GM12878 (cell line): Measurements from ENCODE around the gene ART4. TPM values are rescaled to one million over a fixed set of nuclear protein-coding genes. Genes with fewer than 3 reads are reported as not detected.

Experiments
- ATAC-seq: fragments of 200-7000 bp; cut with Tn5 transposase; 3 replicates; pipeline ENCODE4 v1.9.1; 2020; ENCODE audit warnings: mild to moderate bottlenecking, moderate library complexity
- BruUV-seq: library from RNA; stranded (reverse); fragments of 400-500 nt; replicated peaks from 2 replicates; lab custom pipeline; 2021; lab: Mats Ljungman, UMichigan
- CTCF ChIA-PET: fragments of 300-600 bp; sonication (Branson Sonifier 250); formaldehyde crosslinking; extraction: SDS; loops from one replicate; lab custom pipeline; 2021; ENCODE audit warnings: inconsistent platforms; lab: Yijun Ruan, JAX
- POLR2A ChIA-PET: fragments of 350-600 bp; formaldehyde crosslinking; extraction: SDS; loops from one replicate; lab custom pipeline; 2021; ENCODE audit warnings: inconsistent platforms; lab: Charles Lee
- RAD21 ChIA-PET: fragments of 300-600 bp; sonication (Branson Sonifier 250); formaldehyde crosslinking; loops from one replicate; lab custom pipeline; 2023; ENCODE audit warnings: antibody characterized with exemption; ENCODE audit not compliant: unreplicated experiment; lab: Charles Lee
- SMC1A ChIA-PET: fragments of 300-600 bp; sonication (Branson Sonifier 250); formaldehyde crosslinking; loops from one replicate; lab custom pipeline; 2023; ENCODE audit not compliant: unreplicated experiment, uncharacterized antibody; lab: Charles Lee
- DNase-seq: peaks from one replicate; pipeline ENCODE4 v3.0.0-alpha.2; 2011; ENCODE audit warnings: low read depth, low spot score
- FAIRE-seq: peaks from 3 replicates; lab custom pipeline; 2011; peaks lifted over from hg19 to GRCh38; lab: Jason Lieb, UNC
- H2AFZ ChIP-seq: 2 replicates; pipeline ENCODE4 v1.6.0; 2011; ENCODE audit warnings: low read depth, low read length, control low read depth; ENCODE audit not compliant: control insufficient read depth
- H3K27ac ChIP-seq: 2 replicates; pipeline ENCODE4 v1.5.1; 2011; ENCODE audit warnings: control low read depth; ENCODE audit not compliant: control insufficient read depth, insufficient read depth
- H3K27me3 ChIP-seq, 2 experiments: replicated peaks in 1 of 2; 2 replicates each; pipeline versions ENCODE4 v1.6.0 to v1.6.1; 2011; ENCODE audit warnings: low read length in 1 of 2; ENCODE audit not compliant: control insufficient read depth in 2 of 2, insufficient read depth in 2 of 2
- H3K36me3 ChIP-seq, 2 experiments: 2 replicates each; pipeline ENCODE4 v1.5.1; 2011; ENCODE audit warnings: low read length in 1 of 2; ENCODE audit not compliant: control insufficient read depth in 2 of 2, insufficient read depth in 2 of 2
- H3K4me1 ChIP-seq: 2 replicates; pipeline ENCODE4 v1.6.1; 2011; ENCODE audit warnings: mild to moderate bottlenecking, low read length, moderate library complexity, mixed read lengths; ENCODE audit not compliant: control insufficient read depth, insufficient read depth
- H3K4me2 ChIP-seq: 2 replicates; pipeline ENCODE4 v1.6.0; 2011; ENCODE audit warnings: control low read depth; ENCODE audit not compliant: control insufficient read depth, insufficient read depth
- H3K4me3 ChIP-seq: fragments of 200-600 bp; sonication (generic); 2 replicates; pipeline ENCODE4 v1.5.1; 2016
- H3K79me2 ChIP-seq: 2 replicates; pipeline ENCODE4 v1.6.0; 2011; ENCODE audit warnings: low read length; ENCODE audit not compliant: control insufficient read depth, insufficient read depth
- H3K9ac ChIP-seq: 2 replicates; pipeline ENCODE4 v1.8.0; 2011; ENCODE audit warnings: low read length, control low read depth, mixed read lengths; ENCODE audit not compliant: control insufficient read depth, insufficient read depth
- H3K9me3 ChIP-seq: replicated peaks from 3 replicates; pipeline ENCODE4 v1.5.1; 2011; ENCODE audit warnings: mild to moderate bottlenecking, low read length; ENCODE audit not compliant: control insufficient read depth, insufficient read depth
- H4K20me1 ChIP-seq: 2 replicates; pipeline ENCODE4 v1.6.0; 2011; ENCODE audit not compliant: control insufficient read depth, insufficient read depth
- BCL3 ChIP-seq: IDR thresholded peaks from 2 replicates; pipeline ENCODE4 v1.6.1; 2011; ENCODE audit warnings: borderline replicate concordance, low read depth, mild to moderate bottlenecking, moderate library complexity, low read length; ENCODE audit not compliant: insufficient read depth, poor library complexity, severe bottlenecking
- BMI1 ChIP-seq: fragments of 450-650 bp; IDR thresholded peaks from 2 replicates; pipeline ENCODE4 v1.6.1; 2016; ENCODE audit warnings: mild to moderate bottlenecking, moderate library complexity, borderline replicate concordance
- CEBPZ ChIP-seq: fragments of 150-350 bp; IDR thresholded peaks from 2 replicates; pipeline ENCODE4 v1.6.1; 2016; ENCODE audit warnings: low read depth, low read length
- CHD1 ChIP-seq: IDR thresholded peaks from 2 replicates; pipeline ENCODE4 v1.6.1; 2012; ENCODE audit warnings: low read depth, low read length, improper control_type of control experiment
- DPF2 ChIP-seq: fragments of 450-650 bp; IDR thresholded peaks from 2 replicates; pipeline ENCODE4 v1.6.1; 2017; ENCODE audit warnings: mild to moderate bottlenecking
- EED ChIP-seq: sonication (generic); IDR thresholded peaks from 2 replicates; pipeline ENCODE4 v1.6.1; 2016; ENCODE audit warnings: antibody characterized with exemption, low read depth
- GATAD2B ChIP-seq: fragments of 450-650 bp; conservative IDR thresholded peaks from 2 replicates; pipeline ENCODE4 v1.6.1; 2017; ENCODE audit warnings: low read depth, mild to moderate bottlenecking, moderate library complexity
- KLF5 ChIP-seq: fragments of 450-650 bp; IDR thresholded peaks from 2 replicates; pipeline ENCODE4 v1.6.1; 2014; ENCODE audit warnings: mild to moderate bottlenecking; ENCODE audit not compliant: partially characterized antibody
- NR2C2 ChIP-seq: IDR thresholded peaks from 2 replicates; pipeline ENCODE4 v1.6.1; 2011; ENCODE audit warnings: borderline replicate concordance, low read depth; ENCODE audit not compliant: control insufficient read depth, insufficient read length
- PKNOX1 ChIP-seq: fragments of 450-650 bp; IDR thresholded peaks from 2 replicates; pipeline ENCODE4 v1.6.1; 2016; ENCODE audit warnings: mild to moderate bottlenecking
- PML ChIP-seq: IDR thresholded peaks from 2 replicates; pipeline ENCODE4 v1.6.1; 2012; ENCODE audit warnings: low read length, inconsistent platforms
- SPI1 ChIP-seq: IDR thresholded peaks from 2 replicates; pipeline ENCODE4 v1.6.1; 2011; ENCODE audit warnings: low read depth, mild to moderate bottlenecking, low read length, moderate library complexity, borderline replicate concordance; ENCODE audit not compliant: insufficient read depth
- SRF ChIP-seq, 2 experiments: IDR thresholded peaks; 2 replicates each; pipeline ENCODE4 v1.6.1; 2011; ENCODE audit warnings: low read depth in 2 of 2, low read length in 2 of 2, mild to moderate bottlenecking in 1 of 2, moderate library complexity in 1 of 2
- SUZ12 ChIP-seq: fragments of 200-600 bp; sonication (generic); IDR thresholded peaks from one replicate; pipeline ENCODE4 v1.6.1; 2018; ENCODE audit warnings: antibody characterized with exemption, mild to moderate bottlenecking; ENCODE audit not compliant: unreplicated experiment
- TAF1 ChIP-seq: IDR thresholded peaks from 2 replicates; pipeline ENCODE4 v1.6.1; 2011; ENCODE audit warnings: mild to moderate bottlenecking, low read depth, low read length, borderline replicate concordance
- TBL1XR1 ChIP-seq: IDR thresholded peaks from 2 replicates; pipeline ENCODE4 v1.6.1; 2012; ENCODE audit warnings: low read depth, low read length, improper control_type of control experiment
- TCF3 ChIP-seq: IDR thresholded peaks from 2 replicates; pipeline ENCODE4 v1.6.1; 2012; ENCODE audit warnings: low read depth, mild to moderate bottlenecking, low read length, borderline replicate concordance; ENCODE audit not compliant: insufficient read depth
- YBX1 ChIP-seq: fragments of 450-650 bp; IDR thresholded peaks from 2 replicates; pipeline ENCODE4 v1.6.1; 2016; ENCODE audit warnings: antibody characterized with exemption
- ZNF24 ChIP-seq: fragments of 450-650 bp; IDR thresholded peaks from 2 replicates; pipeline ENCODE4 v1.6.1; 2017; ENCODE audit warnings: antibody characterized with exemption, mild to moderate bottlenecking
- WGBS: methylation state at CpG from one replicate; pipeline ENCODE4 v1.1.6; 2016; ENCODE audit warnings: low lambda C conversion rate; ENCODE audit not compliant: insufficient replicate concordance, insufficient coverage; ENCODE audit errors: missing lambda C conversion rate; 5-methylcytosine and 5-hydroxymethylcytosine counted together
- in situ Hi-C: fragments of 300-500 bp; cut with MboI; formaldehyde crosslinking; loops from 9 replicates; pipeline ENCODE4 v1.14.3; 2018; ENCODE audit warnings: mixed read lengths
- intact Hi-C: fragments of 100-400 bp; cut with micrococcal nuclease; formaldehyde crosslinking; loops from one replicate; pipeline ENCODE4 v1.14.2; 2022; ENCODE audit not compliant: unreplicated experiment
- polyA plus RNA-seq, 11 experiments: library from polyadenylated mRNA; depleted of rRNA in 4 of 11; unstranded in 6 of 11; stranded (reverse) in 5 of 11; fragments of >200 nt; fragmentation: Nextera tagmentation in 4 of 11; fragmentation: Illumina TruSeq in 1 of 11; extraction: Ambion mirVana in 4 of 11; extraction: Trizol in 1 of 11; gene quantifications; 1 replicate in 1 of 11; 2 replicates in 10 of 11; pipeline versions ENCODE4 v1.2.1 to v1.2.3, GENCODE V29; 2011 to 2016; ENCODE audit warnings: inconsistent platforms in 2 of 11, missing spikeins in 2 of 11, low read depth in 1 of 11
- total RNA-seq, 4 experiments: library from RNA; depleted of rRNA in 3 of 4; stranded (reverse); fragments of >200 nt in 3 of 4; fragmentation: Illumina TruSeq in 1 of 4; extraction: Trizol in 1 of 4; gene quantifications; 2 replicates each; pipeline versions ENCODE4 v1.2.1 to v1.2.3, GENCODE V29; 2013 to 2021

Gene ART4
- total and polyA plus RNA-seq, 10 of the 15 experiments (the other 5 are each of a cell fraction or from before 2014, with no cell fraction given), result 0.02 TPM; not detected in 9

GRCh38 chr12:14873440-14874185 is 30.3 kb upstream of the ART4 start:
- Histone ChIP-seq H3K4me3 (no peak overlapping the region), H3K9me3 (no peaks in the 10 kb centered on the region), H3K27ac (no peak overlapping the region), H3K9ac (no peak overlapping the region), H3K4me2 (no peak overlapping the region), H3K27me3 (no peaks in the 10 kb centered on the region), H3K4me1 (no peaks in the 10 kb centered on the region), H4K20me1 (no peaks in the 10 kb centered on the region), H3K79me2 (no peaks in the 10 kb centered on the region), H3K36me3 (no peaks in the 10 kb centered on the region), H2AFZ (no peak overlapping the region)
- FAIRE-seq, result peak; percentile 13
- no peak for DNase-seq
- ChIA-PET SMC1A (interaction anchor here (0.6 to 1.3 kb wide), 4 partner anchors 25 to 225 kb away, joined by 3 to 5 read pairs (median 3); no protein-coding TSS in a partner anchor), RAD21 (no interaction called here), CTCF (interaction anchor here (0.6 to 1.5 kb wide), 4 partner anchors 14 to 283 kb away, joined by 3 to 6 read pairs (median 4); no protein-coding TSS in a partner anchor), POLR2A (no interaction called here)
- intact Hi-C loops (no loop called here), in situ Hi-C loops (no loop called here)
- no TSS peak for BruUV-seq
- 17% methylated on average over 1 of the region's 1 CpG for WGBS
- ATAC-seq, result peak; percentile 52; the same call in 2 of the 3 replicates
- TF ChIP-seq PKNOX1, result peak; percentile 49; the same call in 1 of the 2 replicates
- no peak for TF ChIP-seq PML
- no peak for TF ChIP-seq NR2C2
- no peak for TF ChIP-seq EED
- TF ChIP-seq SUZ12, result no peak
- 0 out of 2 replicates have a peak, but pooled peaks have one; percentile 7 for TF ChIP-seq SPI1
- no peak for TF ChIP-seq KLF5
- no peak for TF ChIP-seq DPF2
- no peak for TF ChIP-seq CEBPZ
- no peak for TF ChIP-seq GATAD2B
- TF ChIP-seq TCF3, result no peak
- TF ChIP-seq ZNF24, result no peak
- TF ChIP-seq CHD1, result no peak
- TF ChIP-seq TAF1, result no peak
- no peak for TF ChIP-seq BMI1
- TF ChIP-seq TBL1XR1, result no peak
- no peak for TF ChIP-seq YBX1
- TF ChIP-seq BCL3, result no peak
- peak; percentile 17 to 82; a peak in 2 of 4 replicates for TF ChIP-seq SRF (IDR thresholded peaks at IDR 0.05; ENCODE audit: low read depth in 2 of 2, low read length in 2 of 2)
